SK-N-SH (cell line): ENCODE measurements around the gene NPAS3. TPM values are rescaled to one million over a fixed set of nuclear protein-coding genes. Genes with fewer than 3 reads are reported as not detected.

Experiments
- CTCF ChIA-PET: fragments of 300-600, 350-600 bp; formaldehyde crosslinking; extraction: SDS; loops from one replicate; lab custom pipeline; 2021; lab: Yijun Ruan, JAX
- POLR2A ChIA-PET: fragments of 350-600 bp; sonication (Branson Sonifier 250); formaldehyde crosslinking; extraction: SDS; loops from one replicate; lab custom pipeline; 2020; ENCODE audit warnings: antibody characterized with exemption, inconsistent platforms; lab: Yijun Ruan, JAX
- DNase-seq: peaks from one replicate; pipeline ENCODE4 v3.0.0; 2012
- H2AFZ ChIP-seq: fragments of 200-600 bp; sonication (generic); 2 replicates; pipeline ENCODE4 v1.8.1; 2016; ENCODE audit warnings: antibody characterized with exemption, mild to moderate bottlenecking, low read depth
- H3F3A ChIP-seq: fragments of 200-600 bp; sonication (generic); replicated peaks from 2 replicates; pipeline ENCODE3; 2016; ENCODE audit warnings: antibody characterized with exemption, mild to moderate bottlenecking; ENCODE audit not compliant: insufficient read depth
- H3K27ac ChIP-seq, 2 experiments: fragments of 200-500 bp in 1 of 2; fragments of 200-600 bp in 1 of 2; sonication (Bioruptor generic) in 1 of 2; sonication (generic), shearing (Covaris generic) in 1 of 2; 2 replicates each; pipeline versions ENCODE4 v1.5.1 to v1.6.1; 2014 to 2016; ENCODE audit warnings: low read depth in 2 of 2, inconsistent platforms in 1 of 2, low read length in 1 of 2, mild to moderate bottlenecking in 1 of 2, mixed read lengths in 1 of 2
- H3K27me3 ChIP-seq: fragments of 200-600 bp; sonication (generic), shearing (Covaris generic); 2 replicates; pipeline ENCODE4 v1.6.1; 2016; ENCODE audit warnings: mixed run types; ENCODE audit not compliant: insufficient read depth
- H3K36me3 ChIP-seq, 2 experiments: fragments of 200-500 bp in 1 of 2; fragments of 200-600 bp in 1 of 2; sonication (Bioruptor generic) in 1 of 2; sonication (generic) in 1 of 2; replicated peaks in 1 of 2; 2 replicates each; pipeline versions ENCODE3 to v1.5.1; 2014 to 2016; ENCODE audit warnings: low read length in 1 of 2, mild to moderate bottlenecking in 1 of 2; ENCODE audit not compliant: insufficient read depth in 2 of 2, control insufficient read depth in 1 of 2
- H3K4me1 ChIP-seq, 2 experiments: fragments of 200-500 bp in 1 of 2; fragments of 200-600 bp in 1 of 2; sonication (Bioruptor generic) in 1 of 2; sonication (generic), shearing (Covaris generic) in 1 of 2; 2 replicates each; pipeline versions ENCODE4 v1.5.1 to v1.6.1; 2014 to 2016; ENCODE audit warnings: low read depth in 1 of 2, low read length in 1 of 2, mixed run types in 1 of 2; ENCODE audit not compliant: insufficient read depth in 2 of 2, control insufficient read depth in 1 of 2
- H3K4me2 ChIP-seq: fragments of 200-600 bp; sonication (generic), shearing (Covaris generic); 2 replicates; pipeline ENCODE4 v1.6.1; 2017; ENCODE audit warnings: mixed run types
- H3K4me3 ChIP-seq, 2 experiments: fragments of 200-500 bp in 1 of 2; fragments of 200-600 bp in 1 of 2; sonication (Bioruptor generic) in 1 of 2; sonication (generic), shearing (Covaris generic) in 1 of 2; 2 replicates each; pipeline versions ENCODE4 v1.5.1 to v1.8.1; 2014 to 2016; ENCODE audit warnings: low read depth in 2 of 2, inconsistent platforms in 1 of 2, low read length in 1 of 2, mild to moderate bottlenecking in 1 of 2, mixed read lengths in 1 of 2, moderate library complexity in 1 of 2
- H3K79me2 ChIP-seq: fragments of 200-600 bp; sonication (generic); 2 replicates; pipeline ENCODE4 v1.8.1; 2017; ENCODE audit warnings: mild to moderate bottlenecking; ENCODE audit not compliant: insufficient read depth
- H3K9ac ChIP-seq: fragments of 200-600 bp; sonication (generic); 2 replicates; pipeline ENCODE4 v1.6.1; 2017; ENCODE audit warnings: mixed run types
- H3K9me2 ChIP-seq: fragments of 200-600 bp; sonication (generic); 2 replicates; pipeline ENCODE4 v1.6.1; 2017; ENCODE audit warnings: mixed run types
- H3K9me3 ChIP-seq: fragments of 200-600 bp; sonication (generic); 2 replicates; pipeline ENCODE4 v1.6.1; 2017; ENCODE audit warnings: mixed run types, mild to moderate bottlenecking, moderate library complexity
- H4K20me1 ChIP-seq: fragments of 200-600 bp; sonication (generic); 2 replicates; pipeline ENCODE4 v1.6.1; 2017; ENCODE audit warnings: mild to moderate bottlenecking, mixed run types; ENCODE audit not compliant: insufficient read depth
- CHD2 ChIP-seq: fragments of 150-350 bp; IDR thresholded peaks from 2 replicates; pipeline ENCODE4 v1.6.1; 2018; ENCODE audit warnings: low read length; ENCODE audit not compliant: partially characterized antibody
- ELF1 ChIP-seq: IDR thresholded peaks from 2 replicates; pipeline ENCODE4 v1.4.0; 2012
- EP300 ChIP-seq, 2 experiments: IDR thresholded peaks; 2 replicates each; pipeline versions ENCODE4 v1.4.0 to v1.6.1; 2012; ENCODE audit warnings: borderline replicate concordance in 1 of 2, low read depth in 1 of 2, low read length in 1 of 2
- EZH2phosphoT487 ChIP-seq: fragments of 200-600 bp; sonication (generic); IDR thresholded peaks from 2 replicates; pipeline ENCODE4 v1.6.1; 2017; ENCODE audit warnings: low read depth, mixed run types, mild to moderate bottlenecking, antibody characterized with exemption, moderate library complexity, borderline replicate concordance
- FOSL2 ChIP-seq: IDR thresholded peaks from 2 replicates; pipeline ENCODE4 v1.4.0; 2012; ENCODE audit warnings: low read depth, mild to moderate bottlenecking, moderate library complexity, borderline replicate concordance
- FOXJ3 ChIP-seq: sonication (generic); formaldehyde crosslinking; IDR thresholded peaks from 2 replicates; pipeline ENCODE4 v1.5.1; 2020; ENCODE audit warnings: mild to moderate bottlenecking, missing genetic modification reagents
- FOXM1 ChIP-seq: IDR thresholded peaks from 2 replicates; pipeline ENCODE4 v1.4.0; 2012; ENCODE audit warnings: low read depth, mild to moderate bottlenecking
- GABPA ChIP-seq: IDR thresholded peaks from 2 replicates; pipeline ENCODE4 v1.4.0; 2012; ENCODE audit warnings: low read depth, mild to moderate bottlenecking
- JUND ChIP-seq: IDR thresholded peaks from 2 replicates; pipeline ENCODE4 v1.4.0; 2012
- MEF2A ChIP-seq: IDR thresholded peaks from 2 replicates; pipeline ENCODE4 v1.4.0; 2012; ENCODE audit warnings: low read depth, borderline replicate concordance
- MXI1 ChIP-seq: IDR thresholded peaks from 2 replicates; pipeline ENCODE4 v1.6.1; 2012; ENCODE audit warnings: mild to moderate bottlenecking, low read depth, low read length, improper control_type of control experiment
- POLR2AphosphoS5 ChIP-seq: IDR thresholded peaks from 2 replicates; pipeline ENCODE4 v1.6.1; 2012; ENCODE audit warnings: low read depth, low read length
- RAD21 ChIP-seq: IDR thresholded peaks from 2 replicates; pipeline ENCODE4 v1.6.1; 2012; ENCODE audit warnings: mild to moderate bottlenecking, low read length
- RCOR1 ChIP-seq: fragments of 150-350 bp; IDR thresholded peaks from 2 replicates; pipeline ENCODE4 v1.6.1; 2017; ENCODE audit warnings: antibody characterized with exemption, low read length
- RFX5 ChIP-seq: IDR thresholded peaks from 2 replicates; pipeline ENCODE4 v1.6.1; 2012; ENCODE audit warnings: mild to moderate bottlenecking, improper control_type of control experiment, low read length
- RXRA ChIP-seq: IDR thresholded peaks from 2 replicates; pipeline ENCODE4 v1.4.0; 2012; ENCODE audit warnings: low read depth, mild to moderate bottlenecking, borderline replicate concordance
- SMC3 ChIP-seq: IDR thresholded peaks from 2 replicates; pipeline ENCODE4 v1.6.1; 2012; ENCODE audit warnings: low read depth, low read length, improper control_type of control experiment
- TAF1 ChIP-seq: IDR thresholded peaks from 2 replicates; pipeline ENCODE4 v1.6.1; 2012; ENCODE audit warnings: low read depth, mild to moderate bottlenecking, low read length, moderate library complexity, borderline replicate concordance
- WGBS: methylation state at CpG from one replicate; pipeline ENCODE4 v1.1.6; 2017; ENCODE audit warnings: low lambda C conversion rate; 5-methylcytosine and 5-hydroxymethylcytosine counted together
- polyA plus RNA-seq, 3 experiments: library from polyadenylated mRNA; depleted of rRNA; stranded (reverse); fragments of >200 nt; gene quantifications; 2 replicates each; pipeline ENCODE4 v1.2.3, GENCODE V29; 2012
- TF ChIP-seq, protein P1 (sequence below): fragments of 200-600 bp; sonication (generic); IDR thresholded peaks from 2 replicates; pipeline ENCODE4 v1.6.1; 2017; ENCODE audit warnings: antibody characterized with exemption, mild to moderate bottlenecking, moderate library complexity
- TF ChIP-seq, protein P2 (sequence below): fragments of 150-350 bp; IDR thresholded peaks from 2 replicates; pipeline ENCODE4 v1.6.1; 2017; ENCODE audit warnings: antibody characterized with exemption, low read length, low read depth, borderline replicate concordance
- TF ChIP-seq, protein P3 (sequence below): fragments of 150-350 bp; IDR thresholded peaks from 2 replicates; pipeline ENCODE4 v1.6.1; 2016; ENCODE audit warnings: mild to moderate bottlenecking, low read depth, low read length
- TF ChIP-seq, protein P4 (sequence below): IDR thresholded peaks from 2 replicates; pipeline ENCODE4 v1.4.0; 2012; ENCODE audit warnings: low read depth
- TF ChIP-seq, protein P5 (sequence below): IDR thresholded peaks from 2 replicates; pipeline ENCODE4; 2012

The NPAS3 gene
- polyA plus RNA-seq, 1 of the 3 experiments (the other 2 are of a cell fraction), result 4.3 TPM

DNA sequence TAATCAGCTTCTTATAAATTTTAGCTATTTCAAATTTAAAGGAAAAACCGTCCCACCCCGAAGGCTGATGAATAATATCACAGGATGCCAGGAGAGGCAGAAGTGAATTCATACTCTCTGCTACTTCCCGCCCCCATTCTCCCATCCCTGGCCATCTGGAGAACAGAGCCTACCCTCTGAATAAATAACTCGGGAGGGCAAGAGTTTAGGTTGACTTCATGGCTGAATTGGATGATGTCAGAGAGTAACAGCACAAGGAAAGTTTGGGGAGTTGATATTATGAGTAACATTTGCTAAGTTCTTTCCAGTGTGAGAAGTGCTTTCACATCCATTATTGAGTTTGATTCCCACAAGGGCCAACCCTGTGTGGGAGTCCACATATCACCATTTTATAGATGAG is 770.6 kb downstream of the NPAS3 start:
- Histone ChIP-seq H2AFZ (no peak overlapping the region), H3K4me2 (no peak overlapping the region), H3K9ac (no peak overlapping the region), H3K9me3 (no peaks in the 10 kb centered on the region), H3K36me3 (no peaks in the 10 kb centered on the region), H3K4me1 (peaks cover 0 to 2% of the 10 kb centered on the region in 2 experiments), H3K27ac (no peak overlapping the region), H3K79me2 (no peaks in the 10 kb centered on the region), H3F3A (peaks cover 2% of the 10 kb centered on the region), H3K27me3 (no peaks in the 10 kb centered on the region), H3K9me2 (no peaks in the 10 kb centered on the region), H4K20me1 (no peaks in the 10 kb centered on the region), H3K4me3 (no peak overlapping the region)
- DNase-seq, result no peak
- CTCF ChIA-PET, result no interaction called here
- POLR2A ChIA-PET, result no interaction called here
- WGBS, result 85% methylated on average over 4 of the region's 4 CpGs
- TF ChIP-seq MXI1, result no peak
- TF ChIP-seq, protein P1, sequence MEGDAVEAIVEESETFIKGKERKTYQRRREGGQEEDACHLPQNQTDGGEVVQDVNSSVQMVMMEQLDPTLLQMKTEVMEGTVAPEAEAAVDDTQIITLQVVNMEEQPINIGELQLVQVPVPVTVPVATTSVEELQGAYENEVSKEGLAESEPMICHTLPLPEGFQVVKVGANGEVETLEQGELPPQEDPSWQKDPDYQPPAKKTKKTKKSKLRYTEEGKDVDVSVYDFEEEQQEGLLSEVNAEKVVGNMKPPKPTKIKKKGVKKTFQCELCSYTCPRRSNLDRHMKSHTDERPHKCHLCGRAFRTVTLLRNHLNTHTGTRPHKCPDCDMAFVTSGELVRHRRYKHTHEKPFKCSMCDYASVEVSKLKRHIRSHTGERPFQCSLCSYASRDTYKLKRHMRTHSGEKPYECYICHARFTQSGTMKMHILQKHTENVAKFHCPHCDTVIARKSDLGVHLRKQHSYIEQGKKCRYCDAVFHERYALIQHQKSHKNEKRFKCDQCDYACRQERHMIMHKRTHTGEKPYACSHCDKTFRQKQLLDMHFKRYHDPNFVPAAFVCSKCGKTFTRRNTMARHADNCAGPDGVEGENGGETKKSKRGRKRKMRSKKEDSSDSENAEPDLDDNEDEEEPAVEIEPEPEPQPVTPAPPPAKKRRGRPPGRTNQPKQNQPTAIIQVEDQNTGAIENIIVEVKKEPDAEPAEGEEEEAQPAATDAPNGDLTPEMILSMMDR, result no peak
- no peak for TF ChIP-seq ELF1
- TF ChIP-seq RAD21, result no peak
- no peak for TF ChIP-seq MEF2A
- no peak for TF ChIP-seq EZH2phosphoT487
- TF ChIP-seq, protein P2, sequence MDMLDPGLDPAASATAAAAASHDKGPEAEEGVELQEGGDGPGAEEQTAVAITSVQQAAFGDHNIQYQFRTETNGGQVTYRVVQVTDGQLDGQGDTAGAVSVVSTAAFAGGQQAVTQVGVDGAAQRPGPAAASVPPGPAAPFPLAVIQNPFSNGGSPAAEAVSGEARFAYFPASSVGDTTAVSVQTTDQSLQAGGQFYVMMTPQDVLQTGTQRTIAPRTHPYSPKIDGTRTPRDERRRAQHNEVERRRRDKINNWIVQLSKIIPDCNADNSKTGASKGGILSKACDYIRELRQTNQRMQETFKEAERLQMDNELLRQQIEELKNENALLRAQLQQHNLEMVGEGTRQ, result no peak
- TF ChIP-seq, protein P3, sequence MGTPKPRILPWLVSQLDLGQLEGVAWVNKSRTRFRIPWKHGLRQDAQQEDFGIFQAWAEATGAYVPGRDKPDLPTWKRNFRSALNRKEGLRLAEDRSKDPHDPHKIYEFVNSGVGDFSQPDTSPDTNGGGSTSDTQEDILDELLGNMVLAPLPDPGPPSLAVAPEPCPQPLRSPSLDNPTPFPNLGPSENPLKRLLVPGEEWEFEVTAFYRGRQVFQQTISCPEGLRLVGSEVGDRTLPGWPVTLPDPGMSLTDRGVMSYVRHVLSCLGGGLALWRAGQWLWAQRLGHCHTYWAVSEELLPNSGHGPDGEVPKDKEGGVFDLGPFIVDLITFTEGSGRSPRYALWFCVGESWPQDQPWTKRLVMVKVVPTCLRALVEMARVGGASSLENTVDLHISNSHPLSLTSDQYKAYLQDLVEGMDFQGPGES, result no peak
- no peak for TF ChIP-seq FOSL2
- TF ChIP-seq TAF1, result no peak
- no peak for TF ChIP-seq RFX5
- TF ChIP-seq JUND, result no peak

DNA sequence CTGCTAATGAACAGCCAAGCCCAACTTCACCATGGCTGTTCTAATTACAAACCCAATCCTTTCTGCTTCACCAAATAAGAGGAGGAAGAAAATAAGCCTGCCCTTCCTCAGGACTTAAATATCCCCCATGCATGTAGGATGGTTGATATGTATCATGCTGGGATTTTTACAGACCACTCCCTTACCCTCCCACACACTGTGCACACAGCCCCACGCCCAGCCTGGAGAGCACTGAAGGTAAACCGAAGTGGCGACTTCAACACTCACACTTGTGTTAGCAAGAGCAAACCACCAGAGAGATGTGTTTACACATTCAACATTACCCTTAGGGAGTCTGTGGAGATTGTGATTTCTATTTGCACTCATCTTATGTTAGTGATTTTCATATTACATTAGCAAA is 771.0 kb downstream of the NPAS3 start:
- POLR2A ChIA-PET, result no interaction called here
- 93% methylated on average over 3 of the region's 3 CpGs for WGBS

More for the DNA sequence above, 771.0 kb downstream of the NPAS3 start:
- CTCF ChIA-PET, result interaction anchor here (0.9 kb wide), 1 partner anchor 35 kb away, joined by 3 read pairs; no protein-coding TSS in a partner anchor
- H3K4me1 ChIP-seq, result peaks cover 2 to 6% of the 10 kb centered on the region in 2 experiments
- H3K36me3 ChIP-seq, result no peaks in the 10 kb centered on the region
- no peaks in the 10 kb centered on the region for H3K9me2 ChIP-seq
- no peaks in the 10 kb centered on the region for H4K20me1 ChIP-seq
- H3K79me2 ChIP-seq, result no peaks in the 10 kb centered on the region
- no peak overlapping the region for H2AFZ ChIP-seq
- no peaks in the 10 kb centered on the region for H3K27me3 ChIP-seq
- no peak for DNase-seq
- no peak overlapping the region for H3K9ac ChIP-seq
- TF ChIP-seq, protein P4, sequence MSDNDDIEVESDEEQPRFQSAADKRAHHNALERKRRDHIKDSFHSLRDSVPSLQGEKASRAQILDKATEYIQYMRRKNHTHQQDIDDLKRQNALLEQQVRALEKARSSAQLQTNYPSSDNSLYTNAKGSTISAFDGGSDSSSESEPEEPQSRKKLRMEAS, result no peak
- TF ChIP-seq SMC3, result no peak
- TF ChIP-seq EZH2phosphoT487, result no peak
- no peak for TF ChIP-seq POLR2AphosphoS5
- no peak for TF ChIP-seq CHD2
- no peak for TF ChIP-seq FOXJ3 (CRISPR knock-in tag)
- TF ChIP-seq, protein P1, result no peak
- TF ChIP-seq RXRA, result no peak
- no peak for TF ChIP-seq MEF2A
- TF ChIP-seq, protein P5, sequence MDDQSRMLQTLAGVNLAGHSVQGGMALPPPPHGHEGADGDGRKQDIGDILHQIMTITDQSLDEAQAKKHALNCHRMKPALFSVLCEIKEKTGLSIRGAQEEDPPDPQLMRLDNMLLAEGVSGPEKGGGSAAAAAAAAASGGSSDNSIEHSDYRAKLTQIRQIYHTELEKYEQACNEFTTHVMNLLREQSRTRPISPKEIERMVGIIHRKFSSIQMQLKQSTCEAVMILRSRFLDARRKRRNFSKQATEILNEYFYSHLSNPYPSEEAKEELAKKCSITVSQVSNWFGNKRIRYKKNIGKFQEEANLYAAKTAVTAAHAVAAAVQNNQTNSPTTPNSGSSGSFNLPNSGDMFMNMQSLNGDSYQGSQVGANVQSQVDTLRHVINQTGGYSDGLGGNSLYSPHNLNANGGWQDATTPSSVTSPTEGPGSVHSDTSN, result no peak
- no peak for TF ChIP-seq RCOR1
- TF ChIP-seq FOXM1, result no peak
- TF ChIP-seq GABPA, result no peak
- no peak for TF ChIP-seq EP300 (IDR thresholded peaks at IDR 0.05; ENCODE audit: borderline replicate concordance in 1 of 2, low read depth in 1 of 2, low read length in 1 of 2)
- H3F3A ChIP-seq, result peaks cover 7% of the 10 kb centered on the region
- H3K4me2 ChIP-seq, result no peak overlapping the region
- no peak overlapping the region for H3K27ac ChIP-seq
- H3K4me3 ChIP-seq, result no peak overlapping the region
- no peaks in the 10 kb centered on the region for H3K9me3 ChIP-seq
